UCSD-AML1 (cell line): ENCODE measurements around the gene CTDP1.

Experiments used
- DNase-seq: peaks from one replicate; lab custom pipeline; 2025; ENCODE audit not compliant: unreplicated experiment; lab: John Stamatoyannopoulos, UW

The CTDP1 gene

DNA sequence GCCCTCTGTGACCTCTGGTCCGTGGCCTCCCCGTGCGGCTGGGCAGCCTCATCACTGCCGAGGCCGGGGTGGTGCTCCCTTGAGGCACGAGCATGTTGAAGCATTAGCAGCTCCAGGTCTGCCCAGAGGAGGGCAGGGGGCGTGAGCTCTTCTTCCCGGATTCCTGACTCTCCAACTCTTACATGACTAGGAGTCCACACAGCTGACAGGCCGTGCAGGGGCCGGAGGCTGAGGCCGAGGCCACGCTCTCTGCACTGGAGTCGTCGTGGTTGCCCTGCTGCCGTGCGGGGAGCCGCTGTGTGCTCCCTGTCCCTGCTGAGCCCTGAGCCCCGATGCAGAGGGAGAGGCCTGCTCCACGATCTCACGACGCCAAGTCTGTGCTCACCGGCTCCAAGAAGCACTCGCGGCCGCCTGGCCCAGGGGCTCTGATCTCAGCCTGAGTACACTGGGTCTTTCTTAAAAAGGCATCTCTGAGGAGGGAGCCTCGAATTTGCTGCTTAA lies 98.7 kb downstream of the CTDP1 start:
- DNase-seq = no peak

- no peak for DNase-seq
Measured at GRCh38 chr18:79779021-79779699, 99.6 kb downstream of the CTDP1 start.

- DNase-seq = no peak
Measured at GRCh38 chr18:79779700-79780190, 100.1 kb downstream of the CTDP1 start.

DNA sequence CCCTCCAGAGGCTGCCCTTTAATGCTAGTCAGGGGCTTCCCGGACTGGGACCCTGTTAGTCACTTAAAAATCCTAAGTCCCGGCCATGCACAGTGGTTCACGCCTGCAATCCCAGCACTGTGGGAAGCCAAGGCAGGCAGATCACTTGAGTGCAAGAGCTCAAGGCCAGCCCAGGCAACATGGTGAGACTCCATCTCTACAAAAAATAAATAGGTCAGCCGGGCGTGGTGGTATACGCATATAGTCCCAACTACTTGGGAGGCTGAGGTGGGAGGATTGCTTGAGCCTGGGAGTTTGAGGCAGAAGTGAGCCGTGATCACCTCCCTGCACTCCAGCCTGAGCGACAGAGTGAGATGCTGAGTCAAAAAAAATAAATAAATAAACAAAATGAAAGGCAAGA lies 100.9 kb downstream of the CTDP1 start:
- no peak for DNase-seq

DNA sequence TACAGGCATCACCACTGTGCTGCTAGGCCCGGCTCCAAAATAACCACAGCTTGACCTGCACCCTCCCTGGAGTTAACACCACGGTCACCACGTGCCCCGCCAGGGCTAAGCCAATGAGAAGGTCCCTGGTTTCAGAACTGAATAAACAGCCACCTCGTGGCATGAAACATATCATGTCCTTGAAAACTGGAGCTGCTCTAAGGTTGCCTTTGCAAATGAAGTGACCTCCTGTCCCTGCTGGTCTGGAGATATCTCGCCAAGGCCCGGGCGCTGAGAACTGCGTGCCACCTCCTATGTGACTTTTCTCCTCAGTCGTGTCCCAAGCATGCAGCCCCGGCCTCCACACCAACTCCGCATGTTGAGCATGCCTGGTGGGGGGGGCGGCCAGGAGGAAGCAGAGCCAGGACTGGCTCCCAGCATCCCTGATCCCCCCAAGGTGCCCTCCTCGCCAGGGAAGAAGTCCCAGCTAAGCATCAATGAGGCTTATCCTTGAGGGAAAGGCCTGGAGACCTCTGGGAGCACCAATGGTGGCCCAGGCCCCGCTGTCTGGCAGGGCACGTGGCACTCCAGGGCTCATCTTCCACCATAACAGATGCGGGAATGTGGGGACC lies 101.8 kb downstream of the CTDP1 start:
- DNase-seq = no peak

GRCh38 chr18:79782566-79783308 lies 103.1 kb downstream of the CTDP1 start:
- no peak for DNase-seq

- DNase-seq = no peak
Measured at GRCh38 chr18:79784071-79784913, 104.7 kb downstream of the CTDP1 start.

- no peak for DNase-seq
Measured at GRCh38 chr18:79784965-79785770, 105.6 kb downstream of the CTDP1 start.

DNA sequence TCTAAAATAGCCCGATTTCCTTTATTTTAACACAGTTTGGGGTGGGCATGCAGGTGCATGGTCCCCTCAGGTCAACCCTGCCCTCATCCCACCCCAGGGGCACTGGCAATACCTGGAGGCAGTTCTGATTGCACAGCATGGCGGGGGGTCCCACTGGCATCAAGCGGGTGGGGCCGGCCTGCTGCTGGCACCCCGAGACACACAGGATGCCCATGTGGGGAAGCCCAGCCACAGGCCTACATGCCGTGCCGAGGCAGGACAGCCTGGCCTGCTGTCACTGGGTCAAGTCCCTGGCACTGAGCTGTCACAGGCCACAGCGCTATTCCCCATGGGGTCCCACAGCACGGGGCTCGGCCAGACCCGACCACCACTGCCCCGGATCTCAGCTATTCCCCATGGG lies 106.2 kb downstream of the CTDP1 start:
- no peak for DNase-seq

GRCh38 chr18:79786304-79786703 lies 106.7 kb downstream of the CTDP1 start:
- no peak for DNase-seq

GRCh38 chr18:79786786-79787526 lies 107.4 kb downstream of the CTDP1 start:
- no peak for DNase-seq

- DNase-seq = no peak
Measured at GRCh38 chr18:79787527-79787864, 107.9 kb downstream of the CTDP1 start.

DNA sequence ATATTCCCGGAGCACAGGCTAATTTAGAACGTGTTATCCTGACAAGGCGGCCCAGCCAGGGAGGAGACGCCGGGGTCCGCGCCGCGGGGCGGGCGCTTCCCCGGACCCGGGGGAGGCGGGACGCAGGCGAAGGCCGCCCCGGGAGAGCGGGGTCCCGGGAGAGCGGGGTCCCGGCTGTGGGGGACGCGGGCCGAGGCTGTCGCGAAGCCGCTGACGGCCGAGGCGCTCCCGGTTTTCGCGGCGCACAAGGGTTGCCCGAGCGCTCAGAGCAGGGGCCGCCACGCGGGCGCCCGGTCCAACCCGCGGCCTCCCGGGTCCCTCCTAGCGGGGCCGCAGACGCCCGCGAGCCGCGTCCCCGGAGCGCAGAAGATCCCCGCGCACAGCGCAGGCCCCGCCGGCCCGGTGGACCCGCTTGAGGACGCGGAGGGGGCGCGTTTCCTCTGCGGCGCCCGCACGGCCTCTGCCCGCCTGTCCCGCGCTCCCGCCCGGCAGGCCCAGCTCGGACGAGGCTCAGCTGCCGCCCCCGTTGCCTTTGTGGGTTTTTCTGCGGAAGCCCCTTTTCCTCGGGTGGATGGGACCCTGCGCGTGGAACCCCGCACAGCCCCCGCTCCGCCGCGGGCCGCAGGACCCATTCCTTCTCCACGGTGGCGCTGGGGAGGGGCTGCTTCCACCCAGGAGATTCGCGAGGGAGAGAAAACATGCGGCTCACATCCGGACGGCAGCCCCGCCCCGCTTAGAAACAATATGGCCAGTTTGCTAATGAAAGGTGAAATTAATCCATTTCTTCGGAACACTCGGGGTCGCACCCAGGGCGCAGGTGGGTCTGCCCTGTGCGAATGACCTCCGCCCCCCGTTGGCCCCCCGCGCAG lies 108.5 kb downstream of the CTDP1 start:
- DNase-seq = no peak

DNA sequence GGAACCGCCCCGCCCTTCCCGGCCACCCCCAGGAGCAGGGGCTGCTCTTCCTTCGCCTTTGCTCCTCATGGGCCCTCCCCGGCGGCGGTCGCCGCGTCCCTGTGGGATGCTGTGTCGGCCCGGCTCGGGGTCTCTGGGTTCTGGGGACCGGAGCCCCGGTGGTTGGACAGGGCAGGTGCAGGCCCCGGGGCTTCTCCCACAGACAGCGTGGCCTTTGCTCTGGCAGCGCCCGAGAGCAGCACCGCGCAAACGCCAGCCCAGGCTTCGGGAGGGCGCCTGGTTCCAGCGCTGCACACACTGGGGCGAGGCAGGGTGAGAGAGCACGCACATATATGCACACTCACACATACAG lies 109.1 kb downstream of the CTDP1 start:
- DNase-seq = no peak

DNA sequence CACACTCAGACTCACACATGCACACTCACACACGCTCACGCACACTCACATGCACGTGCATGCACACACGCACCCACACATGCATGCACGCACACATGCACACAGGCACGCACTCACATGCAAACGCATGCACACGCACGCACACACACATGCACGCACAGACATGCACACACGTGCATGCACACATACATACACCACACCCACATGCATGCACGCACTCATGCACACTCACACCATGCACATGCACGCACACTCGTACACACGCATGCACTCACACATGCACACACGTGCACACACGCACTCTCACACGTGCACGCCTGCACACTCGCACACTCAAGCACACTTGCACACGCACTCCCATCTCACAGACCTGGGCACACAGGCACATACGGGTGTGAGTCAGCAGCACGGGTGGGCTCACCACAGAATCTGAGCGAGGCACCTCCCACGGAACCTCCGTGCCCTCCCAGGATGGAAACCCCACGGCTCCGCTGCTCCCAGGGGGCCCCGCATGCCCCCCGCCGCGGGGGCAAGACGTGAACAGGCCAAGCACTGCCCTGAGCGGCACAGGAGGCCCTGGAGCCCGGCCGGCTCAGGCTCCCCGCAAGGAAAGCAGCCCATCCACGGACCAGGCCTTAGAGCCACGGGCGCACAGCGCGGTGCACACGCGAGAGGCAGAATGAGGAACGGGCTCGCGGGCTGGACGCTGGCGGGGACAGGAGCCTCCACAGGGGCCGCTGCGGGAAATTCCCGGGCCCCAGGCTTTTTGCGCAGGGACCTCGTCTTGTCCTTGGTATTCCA lies 109.7 kb downstream of the CTDP1 start:
- DNase-seq = no peak

DNA sequence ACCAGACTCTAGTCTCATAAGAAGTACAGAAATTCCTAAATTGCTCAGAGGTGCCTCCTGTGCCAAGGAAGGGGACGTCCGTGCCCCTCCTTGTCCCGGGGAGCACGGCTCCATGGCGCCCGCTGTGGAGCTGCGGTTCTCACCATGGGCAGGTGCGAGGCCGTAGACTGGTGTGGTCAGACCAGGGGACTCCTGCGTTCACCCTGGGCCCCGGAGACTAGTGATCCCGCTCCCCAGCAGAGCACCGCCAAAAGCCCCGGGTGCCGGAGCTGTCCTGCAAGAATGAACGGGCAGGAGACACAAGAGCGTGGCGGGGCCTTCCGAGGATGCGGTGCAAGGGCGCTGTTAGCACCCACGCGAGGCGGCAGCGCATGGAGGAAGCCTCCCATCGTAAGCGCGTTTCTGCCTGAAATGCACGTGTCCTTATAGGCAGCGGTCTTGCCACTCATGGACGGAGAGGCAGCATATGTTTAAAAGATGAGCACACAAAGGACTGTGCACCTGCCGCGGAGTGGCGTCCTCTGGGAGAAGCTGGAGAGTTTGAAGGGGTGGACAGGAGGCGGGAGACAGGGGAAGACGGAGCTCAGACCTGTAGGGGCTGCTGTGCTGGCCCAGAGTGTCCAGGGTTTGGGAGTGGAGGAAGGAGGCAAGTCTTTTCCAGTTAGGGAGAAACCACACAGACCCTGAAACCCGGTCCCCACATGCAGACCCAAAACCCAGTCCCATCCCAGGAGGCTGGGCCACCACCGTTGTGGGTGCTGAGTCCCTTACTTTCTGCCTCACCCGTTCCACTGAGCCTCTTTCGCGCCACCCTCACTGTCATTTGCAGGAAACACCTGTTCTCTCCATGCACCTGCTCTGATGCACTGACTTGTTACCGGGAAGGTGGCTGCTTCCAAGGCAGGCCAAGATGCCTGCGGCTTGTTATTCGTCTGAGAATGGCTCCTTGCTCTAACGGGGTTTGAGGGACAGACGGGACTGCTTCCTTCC lies 110.6 kb downstream of the CTDP1 start:
- DNase-seq = no peak
